SU-DHL-6 (cell line): ENCODE data around the gene NHSL2.
"Not testable (repeated sequence)": the region's sequence is repeated elsewhere in the genome, so short reads cannot be mapped to it uniquely, and the experiment has no call there.

Experiments used
- H2AFZ ChIP-seq: fragments of 200-600 bp; sonication (generic); 2 replicates; pipeline ENCODE4 v1.6.1; 2014; ENCODE audit warnings: low read depth, mild to moderate bottlenecking, moderate library complexity, mixed read lengths, antibody characterized with exemption, low read length; ENCODE audit not compliant: severe bottlenecking
- H3F3A ChIP-seq: fragments of 200-600 bp; shearing (Covaris generic); 2 replicates; pipeline ENCODE4 v1.6.0; 2016; ENCODE audit warnings: antibody characterized with exemption, mild to moderate bottlenecking; ENCODE audit not compliant: insufficient read depth
- H3K27ac ChIP-seq: fragments of 200-600 bp; sonication (generic); 2 replicates; pipeline ENCODE4 v1.5.1; 2016; ENCODE audit warnings: low read depth, mild to moderate bottlenecking, low read length, moderate library complexity, mixed read lengths
- H3K27me3 ChIP-seq: fragments of 200-600 bp; sonication (generic), shearing (Covaris generic); 2 replicates; pipeline ENCODE4 v1.6.0; 2014; ENCODE audit warnings: mild to moderate bottlenecking, low read length
- H3K36me3 ChIP-seq: fragments of 200-600 bp; sonication (generic); 2 replicates; pipeline ENCODE4 v1.6.1; 2014; ENCODE audit warnings: mild to moderate bottlenecking, low read length, mixed read lengths
- H3K4me2 ChIP-seq: fragments of 300-600, 200-600 bp; shearing (Covaris generic), sonication (generic); 2 replicates; pipeline ENCODE4 v1.6.0; 2014; ENCODE audit warnings: low read length, low read depth, mild to moderate bottlenecking; ENCODE audit not compliant: poor library complexity, severe bottlenecking
- H3K4me3 ChIP-seq: fragments of 200-600 bp; sonication (generic); 2 replicates; pipeline ENCODE4 v1.5.1; 2014; ENCODE audit warnings: antibody characterized with exemption, low read length, mild to moderate bottlenecking, mixed read lengths; ENCODE audit not compliant: insufficient read depth, poor library complexity, severe bottlenecking
- H3K79me2 ChIP-seq: fragments of 200-600 bp; sonication (generic); 2 replicates; pipeline ENCODE4 v1.6.1; 2014; ENCODE audit warnings: mild to moderate bottlenecking, low read length, moderate library complexity; ENCODE audit not compliant: insufficient read depth
- H3K9ac ChIP-seq: fragments of 200-600 bp; sonication (generic); 2 replicates; pipeline ENCODE4 v1.7.0; 2014; ENCODE audit warnings: mild to moderate bottlenecking, low read length
- H3K9me2 ChIP-seq: fragments of 200-600 bp; sonication (generic); replicated peaks from 2 replicates; pipeline ENCODE4 v1.6.1; 2014; ENCODE audit warnings: low read length; ENCODE audit not compliant: insufficient read depth
- H3K9me3 ChIP-seq: fragments of 200-600 bp; sonication (generic); 2 replicates; pipeline ENCODE4 v1.6.1; 2014; ENCODE audit warnings: low read length, mixed read lengths; ENCODE audit not compliant: insufficient read depth
- H4K20me1 ChIP-seq: fragments of 200-600 bp; sonication (generic); 2 replicates; pipeline ENCODE4 v1.6.1; 2014; ENCODE audit warnings: low read depth, mild to moderate bottlenecking, antibody characterized with exemption, low read length, moderate library complexity, mixed read lengths
- EZH2phosphoT487 ChIP-seq: fragments of 200-600 bp; sonication (generic), shearing (Covaris generic); conservative IDR thresholded peaks from 2 replicates; pipeline ENCODE4 v1.6.1; 2018; ENCODE audit warnings: mild to moderate bottlenecking, antibody characterized with exemption, low read length, moderate library complexity, mixed read lengths
- TF ChIP-seq, protein P1 (sequence below): fragments of 200-600 bp; sonication (generic); IDR thresholded peaks from one replicate; pipeline ENCODE4 v1.5.1; 2017; ENCODE audit warnings: antibody characterized with exemption, mild to moderate bottlenecking, low read length, moderate library complexity; ENCODE audit not compliant: insufficient read depth, poor library complexity, severe bottlenecking

NHSL2 gene

GRCh38 chrX:72165551-72165950 lies 254.9 kb downstream of the NHSL2 start:
- H3K4me3 ChIP-seq = no peak overlapping the region
- no peaks in the 10 kb centered on the region for H3K9me2 ChIP-seq
- no peaks in the 10 kb centered on the region for H3K9me3 ChIP-seq
- H3K27me3 ChIP-seq = no peaks in the 10 kb centered on the region
- H3K4me2 ChIP-seq = no peak overlapping the region
- H3K79me2 ChIP-seq = no peaks in the 10 kb centered on the region
- H3K27ac ChIP-seq = no peak overlapping the region
- H3F3A ChIP-seq = no peaks in the 10 kb centered on the region
- H3K9ac ChIP-seq = no peak overlapping the region
- H2AFZ ChIP-seq = no peak overlapping the region
- H4K20me1 ChIP-seq = no peaks in the 10 kb centered on the region
- no peaks in the 10 kb centered on the region for H3K36me3 ChIP-seq
- TF ChIP-seq EZH2phosphoT487 = no peak
- TF ChIP-seq, protein P1, sequence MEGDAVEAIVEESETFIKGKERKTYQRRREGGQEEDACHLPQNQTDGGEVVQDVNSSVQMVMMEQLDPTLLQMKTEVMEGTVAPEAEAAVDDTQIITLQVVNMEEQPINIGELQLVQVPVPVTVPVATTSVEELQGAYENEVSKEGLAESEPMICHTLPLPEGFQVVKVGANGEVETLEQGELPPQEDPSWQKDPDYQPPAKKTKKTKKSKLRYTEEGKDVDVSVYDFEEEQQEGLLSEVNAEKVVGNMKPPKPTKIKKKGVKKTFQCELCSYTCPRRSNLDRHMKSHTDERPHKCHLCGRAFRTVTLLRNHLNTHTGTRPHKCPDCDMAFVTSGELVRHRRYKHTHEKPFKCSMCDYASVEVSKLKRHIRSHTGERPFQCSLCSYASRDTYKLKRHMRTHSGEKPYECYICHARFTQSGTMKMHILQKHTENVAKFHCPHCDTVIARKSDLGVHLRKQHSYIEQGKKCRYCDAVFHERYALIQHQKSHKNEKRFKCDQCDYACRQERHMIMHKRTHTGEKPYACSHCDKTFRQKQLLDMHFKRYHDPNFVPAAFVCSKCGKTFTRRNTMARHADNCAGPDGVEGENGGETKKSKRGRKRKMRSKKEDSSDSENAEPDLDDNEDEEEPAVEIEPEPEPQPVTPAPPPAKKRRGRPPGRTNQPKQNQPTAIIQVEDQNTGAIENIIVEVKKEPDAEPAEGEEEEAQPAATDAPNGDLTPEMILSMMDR = no peak

DNA sequence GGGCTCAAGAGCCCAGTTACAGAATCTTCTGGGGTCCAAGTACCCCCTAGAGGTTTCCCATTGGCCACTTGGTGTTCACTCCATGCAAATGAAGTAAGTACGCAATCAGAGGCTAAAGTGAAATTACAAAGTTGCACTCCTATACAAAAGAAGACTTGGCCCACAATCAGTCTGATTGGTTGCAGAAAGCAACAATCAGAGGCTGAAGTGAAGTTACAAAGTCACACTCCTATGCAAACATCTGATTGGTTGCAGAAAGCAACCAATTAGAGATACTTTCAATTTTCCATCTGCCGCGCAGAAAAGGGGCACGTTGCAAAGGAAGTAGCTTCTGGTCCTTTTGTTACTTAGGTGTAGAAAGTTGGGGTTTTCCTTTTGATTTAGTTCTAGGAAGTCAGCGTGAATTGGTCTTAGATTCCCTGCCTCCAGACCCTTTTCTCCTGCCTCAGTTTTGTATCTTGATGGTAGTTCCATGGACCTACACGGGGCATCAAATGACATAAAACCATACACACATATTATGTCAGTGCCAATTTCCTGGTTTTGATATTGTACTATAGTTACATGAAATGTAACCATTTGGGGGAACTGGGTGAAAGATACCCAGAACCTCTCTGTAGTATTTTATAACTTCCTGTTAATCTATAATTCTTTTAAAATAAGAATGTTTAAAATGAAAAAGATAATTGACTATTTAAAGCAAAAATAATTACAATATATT lies 258.5 kb downstream of the NHSL2 start:
- Histone ChIP-seq H3K9me2 (no peaks in the 10 kb centered on the region), H3K79me2 (no peaks in the 10 kb centered on the region), H3K9ac (no peak overlapping the region), H3K9me3 (no peaks in the 10 kb centered on the region), H3F3A (no peaks in the 10 kb centered on the region), H3K4me3 (no peak overlapping the region), H3K27me3 (no peaks in the 10 kb centered on the region), H3K36me3 (no peaks in the 10 kb centered on the region), H2AFZ (no peak overlapping the region), H4K20me1 (no peaks in the 10 kb centered on the region), H3K27ac (no peak overlapping the region), H3K4me2 (no peak overlapping the region)
- TF ChIP-seq EZH2phosphoT487 = no peak
- TF ChIP-seq, protein P1 = no peak

DNA sequence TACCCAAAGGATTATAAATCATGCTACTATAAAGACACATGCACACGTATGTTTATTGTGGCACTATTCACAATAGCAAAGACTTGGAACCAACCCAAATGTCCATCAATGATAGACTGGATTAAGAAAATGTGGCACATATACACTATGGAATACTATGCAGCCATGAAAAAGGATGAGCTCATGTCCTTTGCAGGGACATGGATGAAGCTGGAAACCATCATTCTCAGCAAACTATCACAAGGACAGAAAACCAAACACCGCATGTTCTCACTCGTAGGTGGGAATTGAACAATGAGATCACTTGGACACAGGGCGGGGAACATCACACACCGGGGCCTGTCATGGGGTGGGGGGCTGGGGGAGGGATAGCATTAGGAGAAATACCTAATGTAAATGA lies 265.6 kb downstream of the NHSL2 start:
- H4K20me1 ChIP-seq, H3K9ac ChIP-seq, H2AFZ ChIP-seq: not testable (repeated sequence)

GRCh38 chrX:72176981-72177380 lies 266.3 kb downstream of the NHSL2 start:
- no peak overlapping the region for H3K27ac ChIP-seq
- H3K4me2 ChIP-seq = no peak overlapping the region
- H2AFZ ChIP-seq = no peak overlapping the region
- no peaks in the 10 kb centered on the region for H3K27me3 ChIP-seq
- no peaks in the 10 kb centered on the region for H3K36me3 ChIP-seq
- no peaks in the 10 kb centered on the region for H3K9me3 ChIP-seq
- H4K20me1 ChIP-seq = no peaks in the 10 kb centered on the region
- no peak overlapping the region for H3K9ac ChIP-seq
- peaks cover 8% of the 10 kb centered on the region; the same call in 1 of the 2 replicates for H3F3A ChIP-seq
- H3K79me2 ChIP-seq = peaks cover 4% of the 10 kb centered on the region; the same call in 1 of the 2 replicates
- H3K4me3 ChIP-seq = no peak overlapping the region
- no peaks in the 10 kb centered on the region for H3K9me2 ChIP-seq
- TF ChIP-seq EZH2phosphoT487 = no peak

More for the DNA sequence above, 265.6 kb downstream of the NHSL2 start:
- H3F3A ChIP-seq, H3K4me3 ChIP-seq, H3K27ac ChIP-seq, H3K9me3 ChIP-seq, H3K4me2 ChIP-seq, H3K79me2 ChIP-seq, H3K36me3 ChIP-seq, H3K27me3 ChIP-seq, H3K9me2 ChIP-seq: not testable (repeated sequence)
